Measurements from ENCODE around the gene CRYAB. TPM values are rescaled to one million over a fixed set of nuclear protein-coding genes. Genes with fewer than 3 reads are reported as not detected.

Gene CRYAB, protein sequence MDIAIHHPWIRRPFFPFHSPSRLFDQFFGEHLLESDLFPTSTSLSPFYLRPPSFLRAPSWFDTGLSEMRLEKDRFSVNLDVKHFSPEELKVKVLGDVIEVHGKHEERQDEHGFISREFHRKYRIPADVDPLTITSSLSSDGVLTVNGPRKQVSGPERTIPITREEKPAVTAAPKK
- total RNA-seq: 9.0 and 11.9 TPM in 2 replicates

GRCh38 chr11:111911563-111912401, at the start of gene CRYAB:
TSS of gene CRYAB (minus strand) at chr11:111911770. CDS start at chr11:111911724, 46 bp downstream.

GRCh38 chr11:111918390-111919256, 7.1 kb upstream of the CRYAB start, which contains the start of gene C11orf52:
TSS of gene C11orf52 (plus strand) at chr11:111918913. CDS start at chr11:111918973, 60 bp downstream.

GRCh38 chr11:111912535-111912934, 965 bp upstream of the CRYAB start, which contains the start of gene HSPB2:
TSS of gene HSPB2 (plus strand) at chr11:111912734. CDS start at chr11:111912830, 96 bp downstream.

DNA sequence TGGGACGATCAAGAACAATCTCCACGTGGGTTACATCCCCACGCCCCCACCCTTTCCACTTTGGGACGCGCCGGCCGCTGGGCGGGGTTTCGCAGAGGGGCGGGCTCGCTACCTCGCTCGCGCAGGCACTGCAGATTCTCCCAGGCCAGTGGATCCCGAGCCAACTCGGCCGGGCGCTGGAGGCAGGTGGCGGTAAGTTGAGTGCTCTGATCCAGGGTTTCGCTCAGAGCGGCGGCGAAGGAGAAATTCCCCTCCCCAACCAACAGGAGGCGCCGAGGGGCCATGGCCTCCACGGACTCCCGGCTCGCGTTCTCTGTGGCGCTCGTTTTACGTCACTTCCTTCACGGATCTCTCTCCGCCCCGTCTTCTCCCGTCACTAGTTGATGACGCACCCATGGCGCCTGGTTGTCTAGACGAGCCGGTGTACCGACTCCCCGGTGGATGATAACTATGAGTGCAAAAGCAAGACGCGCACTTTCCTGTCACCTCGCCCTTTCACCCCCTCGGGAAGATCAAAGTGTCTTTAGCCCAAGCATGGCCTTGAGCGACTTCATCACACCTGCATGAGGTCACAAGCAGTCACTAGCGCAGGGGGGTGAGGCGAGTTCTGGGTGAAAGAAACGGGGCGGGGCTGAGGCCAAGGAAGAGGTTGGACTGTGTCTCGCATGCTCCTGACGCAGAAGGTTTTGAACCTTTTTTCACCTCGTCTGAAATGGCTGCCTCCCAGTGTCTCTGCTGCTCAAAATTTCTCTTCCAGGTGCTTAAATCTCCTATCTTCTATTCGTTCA, 32.5 kb downstream of the CRYAB start, which contains the start of the genes CFAP68 and FDXACB1:
TSS of gene CFAP68 (plus strand) at position 693 of the 788 bp plus-strand sequence. CDS start at position 713, 20 bp downstream.
TSS of gene FDXACB1 (minus strand) at position 317 of the 788 bp plus-strand sequence. CDS start at position 284, 33 bp downstream.

GRCh38 chr11:111870886-111871692, 40.5 kb downstream of the CRYAB start, which contains the start of gene ALG9:
TSS of gene ALG9 (minus strand) at chr11:111871581. CDS start at chr11:111871482, 99 bp downstream.

Other genes with a start within 250 kb of the CRYAB start
- gene PPP2R1B, start 145.4 kb downstream of the CRYAB start, total RNA-seq: 26.7 and 34.5 TPM in 2 replicates
- gene ALG9, start 40.2 kb downstream of the CRYAB start, total RNA-seq: 15.6 and 23.2 TPM in 2 replicates
- gene FDXACB1, start 32.6 kb downstream of the CRYAB start, total RNA-seq: 1.6 and 1.9 TPM in 2 replicates
- 9.5 and 13.0 TPM in 2 replicates for gene CFAP68, start 32.2 kb downstream of the CRYAB start, total RNA-seq
- 0.43 and 0.63 TPM in 2 replicates for gene HSPB2, start 964 bp upstream of the CRYAB start, total RNA-seq
- gene C11orf52, start 7.1 kb upstream of the CRYAB start, total RNA-seq: 0.47 TPM in 1 of 2 replicates, not detected in the other
- 15.3 and 15.5 TPM in 2 replicates for gene DIXDC1, start 25.6 kb upstream of the CRYAB start, total RNA-seq
- gene DLAT, start 113.6 kb upstream of the CRYAB start, total RNA-seq: 15.5 and 18.1 TPM in 2 replicates
- 1.1 and 1.4 TPM in 2 replicates for gene PIH1D2, start 162.2 kb upstream of the CRYAB start, total RNA-seq
- gene NKAPD1, start 162.5 kb upstream of the CRYAB start, total RNA-seq: 13.7 and 18.9 TPM in 2 replicates
- 53.4 and 67.6 TPM in 2 replicates for gene TIMM8B, start 175.0 kb upstream of the CRYAB start, total RNA-seq
- 162 and 201 TPM in 2 replicates for gene SDHD, start 175.1 kb upstream of the CRYAB start, total RNA-seq